Neuron (in vitro differentiated cells): Measurements from ENCODE around the gene ZNF205.

ENCODE experiments used
- H2AFZ ChIP-seq: one replicate; pipeline ENCODE4 v1.6.1; 2013; ENCODE audit warnings: low read depth, mild to moderate bottlenecking, inconsistent platforms, low read length, moderate library complexity
- H3K27me3 ChIP-seq: one replicate; pipeline ENCODE4 v1.6.1; 2013; ENCODE audit warnings: low read length; ENCODE audit not compliant: insufficient read depth
- H3K36me3 ChIP-seq: one replicate; pipeline ENCODE4 v1.6.1; 2013; ENCODE audit warnings: low read length; ENCODE audit not compliant: insufficient read depth
- H3K4me1 ChIP-seq: one replicate; pipeline ENCODE4 v1.6.1; 2013; ENCODE audit warnings: low read length; ENCODE audit not compliant: insufficient read depth
- H3K4me3 ChIP-seq: 2 replicates; pipeline ENCODE4 v1.5.1; 2013; ENCODE audit warnings: mild to moderate bottlenecking, low read length, moderate library complexity
- H3K9me3 ChIP-seq: one replicate; pipeline ENCODE4 v1.6.1; 2013; ENCODE audit warnings: low read length

ZNF205 gene

DNA sequence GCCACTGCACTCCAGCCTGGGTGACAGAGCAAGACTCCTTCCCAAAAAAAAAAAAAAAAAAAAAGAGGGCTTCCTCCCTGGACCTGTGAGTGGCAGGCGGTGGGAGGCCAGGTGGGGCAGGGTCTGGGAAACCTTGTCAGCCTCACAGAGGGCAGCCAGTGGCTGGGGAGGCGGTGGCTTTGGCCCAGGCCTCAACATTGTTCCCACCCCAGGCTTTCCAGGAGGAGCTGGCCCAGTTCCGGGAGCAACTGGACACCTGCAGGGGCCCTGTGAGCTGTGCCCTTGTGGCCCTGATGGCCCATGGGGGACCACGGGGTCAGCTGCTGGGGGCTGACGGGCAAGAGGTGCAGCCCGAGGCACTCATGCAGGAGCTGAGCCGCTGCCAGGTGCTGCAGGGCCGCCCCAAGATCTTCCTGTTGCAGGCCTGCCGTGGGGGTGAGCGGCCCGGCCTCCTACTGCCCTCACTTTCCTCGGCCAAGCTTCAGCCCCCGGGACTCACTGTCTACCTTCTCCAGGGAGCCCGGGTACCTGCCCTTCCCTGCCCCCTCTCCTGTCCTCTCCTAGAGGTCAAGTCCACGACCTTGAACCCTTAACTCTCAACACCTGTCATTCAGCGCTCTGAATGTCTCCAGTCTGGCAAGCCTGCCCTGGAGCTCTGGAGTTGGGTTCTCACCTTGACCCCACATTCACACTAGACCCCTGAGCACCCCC, 34.8 kb downstream of the ZNF205 start:
- Histone ChIP-seq H3K9me3 (no peaks in the 10 kb centered on the region), H3K36me3 (peaks cover 6% of the 10 kb centered on the region), H2AFZ (no peak overlapping the region), H3K4me1 (peaks cover 5% of the 10 kb centered on the region), H3K4me3 (no peak overlapping the region), H3K27me3 (no peaks in the 10 kb centered on the region)

DNA sequence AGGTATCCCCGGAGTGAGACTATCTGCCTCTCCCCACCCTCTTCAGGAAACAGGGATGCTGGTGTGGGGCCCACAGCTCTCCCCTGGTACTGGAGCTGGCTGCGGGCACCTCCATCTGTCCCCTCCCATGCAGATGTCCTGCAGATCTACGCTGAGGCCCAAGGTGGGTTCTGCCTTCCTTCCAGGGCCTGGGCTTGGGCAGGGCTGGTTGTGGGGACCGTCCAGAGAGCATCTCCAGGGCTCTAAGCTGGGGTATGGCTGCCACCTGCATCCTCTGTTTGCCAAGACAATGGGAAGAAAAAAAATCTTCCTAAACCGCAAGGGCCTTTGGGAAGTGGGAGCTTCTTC, 35.3 kb downstream of the ZNF205 start:
- H3K36me3 ChIP-seq: peaks cover under 1% of the 10 kb centered on the region
- H3K9me3 ChIP-seq: no peaks in the 10 kb centered on the region

GRCh38 chr16:3148256-3149192, 36.1 kb downstream of the ZNF205 start:
- Histone ChIP-seq H3K36me3 (no peaks in the 10 kb centered on the region), H3K27me3 (no peaks in the 10 kb centered on the region), H2AFZ (no peak overlapping the region), H3K9me3 (no peaks in the 10 kb centered on the region), H3K4me3 (no peak overlapping the region), H3K4me1 (peaks cover 5% of the 10 kb centered on the region)

More for the DNA sequence above, 35.3 kb downstream of the ZNF205 start:
- Histone ChIP-seq H2AFZ (no peak overlapping the region), H3K27me3 (no peaks in the 10 kb centered on the region), H3K4me3 (no peak overlapping the region), H3K4me1 (peaks cover 5% of the 10 kb centered on the region)

DNA sequence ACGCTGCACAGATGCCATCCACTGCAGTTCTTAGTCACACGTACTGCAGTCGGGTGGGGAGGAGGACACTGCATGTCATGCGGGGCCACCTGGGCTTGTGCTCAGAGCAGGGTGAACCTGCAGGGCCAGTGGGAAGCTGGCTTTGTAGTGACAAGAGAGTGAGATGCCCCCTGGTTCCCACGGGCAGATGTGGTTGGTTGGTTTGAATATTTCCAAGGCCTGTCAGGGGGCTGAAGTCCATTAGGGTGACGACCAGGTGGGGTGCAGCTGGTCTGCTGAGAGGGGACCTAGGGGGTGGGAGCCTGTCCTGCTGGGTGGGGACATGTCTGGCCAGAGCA, 36.8 kb downstream of the ZNF205 start:
- Histone ChIP-seq H3K4me3 (peak overlapping the region; percentile 71), H2AFZ (peak overlapping the region; percentile 50), H3K27me3 (no peaks in the 10 kb centered on the region), H3K36me3 (no peaks in the 10 kb centered on the region), H3K4me1 (peaks cover 5% of the 10 kb centered on the region), H3K9me3 (no peaks in the 10 kb centered on the region)

DNA sequence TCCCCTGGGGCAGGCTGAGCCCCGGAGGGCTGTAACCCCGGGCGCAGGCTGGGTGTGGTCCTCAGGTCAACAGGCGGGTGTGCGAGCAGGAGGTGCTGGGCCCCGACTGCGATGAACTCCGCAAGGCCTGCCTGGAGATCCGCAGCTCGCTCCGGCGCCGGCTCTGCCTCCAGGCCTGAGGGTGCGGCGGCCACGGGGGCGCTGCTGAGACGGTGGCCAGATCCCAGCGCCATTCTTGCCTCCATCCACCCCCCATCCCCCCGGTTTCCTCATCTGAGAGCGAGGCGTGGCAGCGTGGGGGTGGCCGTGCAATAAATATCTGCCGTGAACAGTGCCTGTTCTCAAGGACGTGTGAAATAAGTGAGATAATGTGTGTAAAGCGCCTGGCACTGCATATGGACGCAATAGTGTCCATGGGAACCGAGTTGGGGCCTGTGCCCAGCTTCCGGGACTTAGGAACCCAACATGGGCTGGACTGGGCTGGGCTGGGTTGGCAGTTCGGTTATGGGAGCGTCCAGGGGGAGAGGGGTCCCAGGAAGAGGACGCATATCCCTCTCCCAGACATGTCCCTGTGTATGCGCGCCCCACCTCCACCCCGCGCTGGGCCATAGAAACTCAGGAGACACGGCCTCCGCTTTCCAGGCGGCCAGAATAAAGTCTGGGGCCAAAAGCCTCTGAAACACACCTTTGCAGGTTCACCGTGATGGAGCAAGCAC, 37.4 kb downstream of the ZNF205 start:
- Histone ChIP-seq H3K9me3 (no peaks in the 10 kb centered on the region), H3K27me3 (no peaks in the 10 kb centered on the region)

GRCh38 chr16:3150346-3151218, 38.2 kb downstream of the ZNF205 start:
- Histone ChIP-seq H3K4me3 (peak overlapping the region; percentile 71), H3K9me3 (no peaks in the 10 kb centered on the region), H2AFZ (peak overlapping the region; percentile 50), H3K36me3 (no peaks in the 10 kb centered on the region), H3K27me3 (no peaks in the 10 kb centered on the region), H3K4me1 (peaks cover 5% of the 10 kb centered on the region)

More for the DNA sequence above, 37.4 kb downstream of the ZNF205 start:
- H3K4me1 ChIP-seq: peaks cover 5% of the 10 kb centered on the region
- peak overlapping the region; percentile 71 for H3K4me3 ChIP-seq
- no peaks in the 10 kb centered on the region for H3K36me3 ChIP-seq
- H2AFZ ChIP-seq: peak overlapping the region; percentile 50

DNA sequence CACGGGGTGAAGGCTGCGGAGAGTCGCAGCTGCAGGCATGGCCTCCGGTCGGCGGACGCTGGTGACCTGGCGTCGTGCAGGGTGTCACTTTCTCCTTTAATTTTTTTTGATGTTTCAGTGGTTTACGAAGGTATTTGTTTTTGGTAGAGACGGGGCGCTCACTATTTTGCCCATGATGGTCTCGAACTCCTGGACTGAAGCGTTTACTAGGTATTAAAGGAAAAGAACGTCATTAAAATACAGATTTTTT, 39.6 kb downstream of the ZNF205 start:
- Histone ChIP-seq H3K4me1 (peaks cover 5% of the 10 kb centered on the region), H3K4me3 (peak overlapping the region; percentile 47), H2AFZ (no peak overlapping the region), H3K36me3 (no peaks in the 10 kb centered on the region), H3K27me3 (no peaks in the 10 kb centered on the region), H3K9me3 (no peaks in the 10 kb centered on the region)

DNA sequence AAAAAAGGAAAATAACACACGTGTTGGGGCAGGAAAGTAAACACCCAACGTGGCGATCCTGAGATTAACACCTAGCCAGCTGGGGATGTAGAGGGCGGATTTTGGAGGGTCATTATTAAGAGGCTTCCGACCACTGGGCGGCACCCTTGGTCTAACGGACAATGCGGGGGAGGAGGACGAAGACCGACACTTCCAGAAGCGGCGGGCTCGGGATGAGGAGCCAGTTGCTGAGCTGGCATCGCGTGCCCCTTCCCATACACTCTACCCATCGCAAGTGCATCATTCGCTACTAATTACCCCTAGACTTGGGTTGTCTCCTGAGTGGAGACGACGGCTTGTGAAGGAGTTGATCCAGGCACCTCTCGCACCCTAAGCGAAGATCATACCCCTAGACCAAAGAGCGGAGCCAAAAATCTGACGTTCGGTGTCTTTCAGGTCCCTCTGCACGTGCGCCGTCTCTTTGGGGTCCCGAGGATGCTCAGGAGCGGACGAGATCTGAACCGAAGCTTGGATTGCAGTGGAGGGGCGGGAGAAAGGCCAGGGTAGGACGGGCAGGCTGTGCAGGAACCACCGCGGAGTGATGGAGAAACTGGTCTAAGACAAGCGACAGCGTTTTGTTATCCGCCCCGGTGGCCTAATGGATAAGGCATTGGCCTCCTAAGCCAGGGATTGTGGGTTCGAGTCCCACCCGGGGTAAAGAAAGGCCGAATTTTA, 40.0 kb downstream of the ZNF205 start:
- Histone ChIP-seq H3K9me3 (no peaks in the 10 kb centered on the region), H2AFZ (peak overlapping the region; percentile 6), H3K4me1 (peaks cover 5% of the 10 kb centered on the region), H3K36me3 (no peaks in the 10 kb centered on the region), H3K4me3 (peak overlapping the region; percentile 47), H3K27me3 (peaks cover under 1% of the 10 kb centered on the region)

DNA sequence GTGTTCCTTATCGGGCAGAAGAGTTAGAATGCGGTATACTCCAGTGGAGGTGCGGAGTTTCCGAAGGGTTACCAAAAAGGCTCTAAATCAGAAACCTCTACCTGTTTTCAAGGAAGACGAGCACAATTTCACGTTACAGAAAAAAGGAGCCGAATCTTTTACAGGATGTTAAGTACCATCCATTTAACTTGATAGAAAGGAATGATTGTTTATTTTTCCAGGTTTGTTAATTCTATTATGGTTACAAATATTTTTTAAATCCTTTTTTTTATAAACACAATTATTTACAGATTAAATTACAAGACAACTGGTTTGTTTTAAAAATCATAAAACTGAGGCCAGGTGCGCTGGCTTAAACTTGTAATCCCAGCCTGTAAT, 40.6 kb downstream of the ZNF205 start:
- H2AFZ ChIP-seq: no peak overlapping the region
- peaks cover 7% of the 10 kb centered on the region for H3K4me1 ChIP-seq
- H3K9me3 ChIP-seq: no peaks in the 10 kb centered on the region
- peak overlapping the region; percentile 47 for H3K4me3 ChIP-seq
- H3K36me3 ChIP-seq: no peaks in the 10 kb centered on the region
- H3K27me3 ChIP-seq: peaks cover 3% of the 10 kb centered on the region

- Histone ChIP-seq H3K4me1 (peaks cover 3% of the 10 kb centered on the region), H3K4me3 (no peak overlapping the region), H2AFZ (no peak overlapping the region), H3K36me3 (no peaks in the 10 kb centered on the region), H3K27me3 (peaks cover 3% of the 10 kb centered on the region), H3K9me3 (no peaks in the 10 kb centered on the region)
These were observed 42.8 kb downstream of the ZNF205 start for GRCh38 chr16:3155181-3155580.

DNA sequence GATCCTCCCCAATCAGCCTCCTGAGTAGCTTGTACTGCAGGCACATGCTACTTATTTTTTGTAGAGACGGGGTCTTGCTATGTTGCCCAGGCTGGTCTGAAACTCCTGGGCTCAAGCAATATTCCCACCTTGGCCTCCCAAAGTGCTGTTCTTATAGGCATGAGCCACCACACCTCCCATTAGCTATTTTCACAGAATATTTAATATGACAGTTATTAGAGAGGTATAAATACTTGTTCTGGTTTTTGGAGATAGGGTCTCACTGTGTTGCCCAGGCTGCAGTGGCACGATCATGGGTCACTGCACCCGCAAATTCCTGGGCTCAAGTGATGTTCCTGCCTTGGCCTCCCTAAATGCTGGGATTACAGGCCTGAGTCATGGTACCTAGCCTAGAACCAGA, 43.6 kb downstream of the ZNF205 start:
- Histone ChIP-seq H3K4me1 (peaks cover 3% of the 10 kb centered on the region), H3K27me3 (peaks cover 3% of the 10 kb centered on the region), H3K36me3 (no peaks in the 10 kb centered on the region), H3K4me3 (no peak overlapping the region), H2AFZ (no peak overlapping the region), H3K9me3 (no peaks in the 10 kb centered on the region)
